ENCODE results near the gene NDUFAF3. TPM values are rescaled to one million over a fixed set of nuclear protein-coding genes. Genes with fewer than 3 reads are reported as not detected.

The NDUFAF3 gene
- total RNA-seq, 1 experiment from 2014 or later: 40.7 TPM

DNA sequence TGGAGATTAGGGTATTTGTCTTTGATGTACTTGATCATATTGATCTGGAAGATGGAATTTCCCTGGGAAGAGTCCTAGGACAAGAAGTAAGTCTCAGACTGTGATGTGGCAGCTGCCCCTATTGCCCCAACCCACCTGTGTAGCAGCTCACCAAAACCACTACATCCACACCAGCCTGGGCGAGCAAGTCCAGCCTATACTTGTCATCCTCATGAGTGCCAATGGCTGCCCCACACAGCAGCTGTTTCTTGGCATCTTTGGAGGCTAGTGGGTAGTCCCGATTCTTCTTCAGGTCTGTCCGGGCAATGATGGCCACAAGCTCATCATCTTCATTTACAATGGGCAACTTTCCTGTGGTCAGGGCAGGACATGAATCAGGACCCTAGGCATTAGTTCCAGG lies 4.6 kb downstream of the NDUFAF3 start:
- H2BK120ac ChIP-seq (ENCODE audit: low read depth, low read length, poor library complexity, severe bottlenecking): no peak overlapping the region
- H3K4me1 ChIP-seq (ENCODE audit: insufficient read depth, low read length): no peaks in the 10 kb centered on the region
- no CpG with 5 or more reads among the region's 3 CpGs for WGBS (ENCODE audit: extremely low coverage, insufficient read length, low lambda C conversion rate)
- peaks cover 7% of the 10 kb centered on the region for H4K20me1 ChIP-seq (ENCODE audit: control insufficient read depth, insufficient read depth, insufficient read length)
- no peak overlapping the region for H3K4ac ChIP-seq (ENCODE audit: low read depth, low read length)
- H3K27ac ChIP-seq (ENCODE audit: insufficient read length, low read depth, low read length): no peak overlapping the region
- no peak overlapping the region for H3T11ph ChIP-seq (ENCODE audit: low read length)
- H3K23ac ChIP-seq (ENCODE audit: insufficient read length, low read depth, low read length): no peak overlapping the region
- no peak overlapping the region for H3K4me2 ChIP-seq (ENCODE audit: insufficient read depth, insufficient read length, low read length)
- H3K18ac ChIP-seq (ENCODE audit: insufficient read length, low read depth, low read length): no peak overlapping the region
- no peak overlapping the region for H4K5ac ChIP-seq (ENCODE audit: insufficient read length, low read depth, low read length)
- no peak for TF ChIP-seq CTCF (conservative IDR thresholded peaks at IDR 0.05)
- no peaks in the 10 kb centered on the region for H3K79me1 ChIP-seq (ENCODE audit: insufficient read depth, low read depth, low read length, poor library complexity, severe bottlenecking)
- no peaks in the 10 kb centered on the region for H3K79me2 ChIP-seq (ENCODE audit: insufficient read depth, low read length)
- Mint-ChIP-seq H3K4me1 (peaks cover 20 to 30% of the 10 kb centered on the region in 2 experiments), H3K36me3 (ENCODE audit: insufficient read depth in 1 of 3, low read depth in 3 of 3) (peaks cover 59 to 85% (median 66%) of the 10 kb centered on the region in 3 experiments), H3K4me3 (peak overlapping the region in 1 of 2 experiments; percentile 35; a peak in 1 of 5 replicates), H3K27ac (peak overlapping the region; percentile 44 to 70 (median 53); a peak in 4 of 7 replicates), H3K9me3 (no peaks in the 10 kb centered on the region), H3K27me3 (ENCODE audit: low read depth) (no peaks in the 10 kb centered on the region; the same call in none of the 2 replicates)
- no peak overlapping the region for H4K8ac ChIP-seq (replicated peaks; ENCODE audit: insufficient read length, low read depth, low read length)
- H2AFZ ChIP-seq (ENCODE audit: low read length): no peak overlapping the region
- H3K9ac ChIP-seq (ENCODE audit: extremely low read depth, insufficient read length, low read length): no peak overlapping the region
- no peaks in the 10 kb centered on the region for H3K27me3 ChIP-seq (ENCODE audit: insufficient read depth, low read length)
- no peak overlapping the region for H2BK12ac ChIP-seq (ENCODE audit: insufficient read length, low read depth, low read length)
- H3K14ac ChIP-seq (ENCODE audit: insufficient read depth, low read length): no peak overlapping the region
- H4K91ac ChIP-seq (ENCODE audit: insufficient read length, low read depth, low read length): no peak overlapping the region
- no peak overlapping the region for H2BK20ac ChIP-seq (ENCODE audit: low read depth, low read length, poor library complexity, severe bottlenecking)
- H3K9me3 ChIP-seq (ENCODE audit: control insufficient read depth, low read depth, low read length): no peaks in the 10 kb centered on the region
- H2AK5ac ChIP-seq (ENCODE audit: insufficient read length, low read length): no peak overlapping the region
- H2BK5ac ChIP-seq (ENCODE audit: insufficient read length, low read length): no peak overlapping the region
- no peak overlapping the region for H2BK15ac ChIP-seq (ENCODE audit: low read depth, low read length)
- peaks cover 9% of the 10 kb centered on the region for H3K23me2 ChIP-seq (ENCODE audit: insufficient read length, low read depth, low read length, poor library complexity, severe bottlenecking)
- H3K56ac ChIP-seq (ENCODE audit: insufficient read length, low read depth, low read length): no peak overlapping the region
- DNase-seq: no peak

Measured in H9 (cell line).